Non-pigmented ciliary epithelial cell (primary cell): ENCODE measurements around the gene KCNE4.

ENCODE experiments used
- DNase-seq: peaks from one replicate; pipeline ENCODE4 v3.0.0-alpha.2; 2010; ENCODE audit warnings: low read depth

Gene KCNE4

GRCh38 chr2:223087466-223087865, 35.5 kb downstream of the KCNE4 start:
- DNase-seq, result no peak

GRCh38 chr2:223088866-223089265, 36.9 kb downstream of the KCNE4 start:
- DNase-seq, result no peak

- DNase-seq, result no peak
Observed at GRCh38 chr2:223090039-223090438, 38.0 kb downstream of the KCNE4 start.

- DNase-seq, result no peak
Observed at GRCh38 chr2:223090540-223091235, 38.7 kb downstream of the KCNE4 start.

GRCh38 chr2:223092667-223093066, 40.7 kb downstream of the KCNE4 start:
- DNase-seq, result no peak

- no peak for DNase-seq
Observed at GRCh38 chr2:223093436-223094241, 41.6 kb downstream of the KCNE4 start.

- no peak for DNase-seq
Observed at GRCh38 chr2:223095207-223095606, 43.2 kb downstream of the KCNE4 start.

GRCh38 chr2:223096235-223096970, 44.4 kb downstream of the KCNE4 start:
- DNase-seq, result no peak

GRCh38 chr2:223097888-223098383, 45.9 kb downstream of the KCNE4 start:
- no peak for DNase-seq

- no peak for DNase-seq
Observed at GRCh38 chr2:223099561-223099960, 47.6 kb downstream of the KCNE4 start.

- DNase-seq, result no peak
Observed at GRCh38 chr2:223100061-223100511, 48.1 kb downstream of the KCNE4 start.

- DNase-seq, result no peak
Observed at GRCh38 chr2:223101340-223102039, 49.5 kb downstream of the KCNE4 start.

GRCh38 chr2:223102040-223102400, 50.0 kb downstream of the KCNE4 start:
- DNase-seq, result no peak

- DNase-seq, result no peak
Observed at GRCh38 chr2:223102450-223102849, 50.5 kb downstream of the KCNE4 start.

- no peak for DNase-seq
Observed at GRCh38 chr2:223104336-223105132, 52.5 kb downstream of the KCNE4 start.
